ENCODE measurements around the gene DDR2. TPM values are rescaled to one million over a fixed set of nuclear protein-coding genes. Genes with fewer than 3 reads are reported as not detected.

The DDR2 gene
- polyA plus RNA-seq, 3 donors: 0.07 TPM; not detected in 2

DNA sequence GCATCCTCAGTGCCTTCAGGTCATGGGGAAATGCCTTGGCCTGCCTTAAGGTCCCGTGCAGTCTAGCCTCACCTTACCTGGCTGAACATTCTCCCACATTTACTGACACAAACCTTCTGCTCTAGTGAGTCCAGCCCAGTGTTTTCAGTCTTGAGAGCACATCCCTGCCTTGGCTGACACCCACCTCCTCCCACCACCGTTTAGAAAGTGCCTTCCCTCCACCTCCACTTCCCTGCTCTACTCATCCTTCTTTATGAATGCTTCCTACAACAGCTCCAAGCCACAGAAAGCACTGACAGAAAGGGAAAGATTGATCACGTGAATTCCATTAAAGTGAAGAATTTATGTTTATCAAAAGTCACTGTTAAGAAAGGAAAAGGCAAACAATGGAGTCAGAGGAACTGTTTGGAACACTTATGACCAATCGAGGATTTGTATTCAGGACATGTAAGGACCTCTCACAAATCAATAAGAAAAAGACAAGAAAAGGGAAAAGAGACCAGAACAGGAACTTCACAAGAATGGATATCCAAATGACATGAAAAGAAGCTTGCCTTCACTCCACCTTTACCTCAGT is 59.8 kb downstream of the DDR2 start:
- Histone ChIP-seq H3K27me3 (ENCODE audit: control insufficient read depth in 2 of 2, insufficient read depth in 2 of 2, low read length in 2 of 2) (no peaks in the 10 kb centered on the region), H3K9ac (ENCODE audit: insufficient read depth, low read length, poor library complexity, severe bottlenecking) (no peak overlapping the region), H3K79me2 (ENCODE audit: insufficient read depth, low read length) (no peaks in the 10 kb centered on the region), H4K20me1 (ENCODE audit: insufficient read depth, low read length) (no peaks in the 10 kb centered on the region), H2AFZ (ENCODE audit: insufficient read depth, low read depth, low read length, poor library complexity, severe bottlenecking) (no peak overlapping the region), H3K27ac (ENCODE audit: low read depth in 1 of 2, low read length in 2 of 2) (no peak overlapping the region), H3K36me3 (replicated peaks in 1 of 2; ENCODE audit: control insufficient read depth in 1 of 2, insufficient read depth in 2 of 2, low read length in 2 of 2) (no peaks in the 10 kb centered on the region), H3K4me2 (replicated peaks; ENCODE audit: extremely low read depth, low read length, poor library complexity, severe bottlenecking) (no peak overlapping the region), H3K9me3 (replicated peaks in 1 of 2; ENCODE audit: control insufficient read depth in 1 of 2, insufficient read depth in 1 of 2, low read length in 2 of 2) (no peaks in the 10 kb centered on the region), H3K4me3 (replicated peaks in 1 of 3; ENCODE audit: low read depth in 2 of 3, low read length in 3 of 3) (no peak overlapping the region), H3K4me1 (ENCODE audit: control insufficient read depth in 1 of 2, insufficient read depth in 2 of 2, low read length in 2 of 2) (no peaks in the 10 kb centered on the region)
- H3K4me3 Mint-ChIP-seq: no peak overlapping the region
- peaks cover 0 to 6% (median 0%) of the 10 kb centered on the region in 7 donors for H3K9me3 Mint-ChIP-seq
- no peak for DNase-seq
- H3K36me3 Mint-ChIP-seq: no peaks in the 10 kb centered on the region
- intact Hi-C loops (cut with micrococcal nuclease): no loop called here
- WGBS (ENCODE audit: insufficient coverage): 86% methylated on average over 1 of the region's 4 CpGs
- peaks cover 0 to 5% (median 3%) of the 10 kb centered on the region in 3 donors for H3K27me3 Mint-ChIP-seq (ENCODE audit: low read depth in 3 of 3)
- H3K27ac Mint-ChIP-seq: no peak overlapping the region
- TF ChIP-seq CTCF (IDR thresholded peaks at IDR 0.05): no peak
- H3K4me1 Mint-ChIP-seq: no peaks in the 10 kb centered on the region

GRCh38 chr1:162694911-162695310 is 62.6 kb downstream of the DDR2 start:
- H3K79me2 ChIP-seq (ENCODE audit: insufficient read depth, low read length): no peaks in the 10 kb centered on the region
- no peak overlapping the region for H3K9ac ChIP-seq (ENCODE audit: insufficient read depth, low read length, poor library complexity, severe bottlenecking)
- H3K27ac ChIP-seq (ENCODE audit: low read depth in 1 of 2, low read length in 2 of 2): no peak overlapping the region
- H4K20me1 ChIP-seq (ENCODE audit: insufficient read depth, low read length): no peaks in the 10 kb centered on the region
- WGBS (ENCODE audit: insufficient coverage): 94% methylated on average over 2 of the region's 4 CpGs
- no peak overlapping the region for H3K4me3 ChIP-seq (replicated peaks in 1 of 3; ENCODE audit: low read depth in 2 of 3, low read length in 3 of 3)
- no peak overlapping the region for H3K4me3 Mint-ChIP-seq
- H3K4me1 ChIP-seq (ENCODE audit: control insufficient read depth in 1 of 2, insufficient read depth in 2 of 2, low read length in 2 of 2): no peaks in the 10 kb centered on the region
- H3K9me3 Mint-ChIP-seq: peaks cover 0 to 4% (median 0%) of the 10 kb centered on the region in 7 donors
- H3K27me3 Mint-ChIP-seq (ENCODE audit: low read depth in 3 of 3): peaks cover 0 to 5% (median 3%) of the 10 kb centered on the region in 3 donors
- intact Hi-C loops (cut with micrococcal nuclease): no loop called here
- TF ChIP-seq CTCF (IDR thresholded peaks at IDR 0.05): no peak
- no peaks in the 10 kb centered on the region for H3K36me3 Mint-ChIP-seq
- no peaks in the 10 kb centered on the region for H3K4me1 Mint-ChIP-seq
- H3K4me2 ChIP-seq (replicated peaks; ENCODE audit: extremely low read depth, low read length, poor library complexity, severe bottlenecking): no peak overlapping the region
- H2AFZ ChIP-seq (ENCODE audit: insufficient read depth, low read depth, low read length, poor library complexity, severe bottlenecking): no peak overlapping the region
- no peaks in the 10 kb centered on the region for H3K9me3 ChIP-seq (replicated peaks in 1 of 2; ENCODE audit: control insufficient read depth in 1 of 2, insufficient read depth in 1 of 2, low read length in 2 of 2)
- no peak overlapping the region for H3K27ac Mint-ChIP-seq
- no peak for DNase-seq
- H3K36me3 ChIP-seq (replicated peaks in 1 of 2; ENCODE audit: control insufficient read depth in 1 of 2, insufficient read depth in 2 of 2, low read length in 2 of 2): no peaks in the 10 kb centered on the region
- H3K27me3 ChIP-seq (ENCODE audit: control insufficient read depth in 2 of 2, insufficient read depth in 2 of 2, low read length in 2 of 2): no peaks in the 10 kb centered on the region

Data from CD14-positive monocyte (primary cell).